SK-N-SH treated with all-trans-retinoic acid at 6 μM for 48 hours (cell line): Measurements from ENCODE around the gene RHBDD1.

Source experiments
- ATAC-seq: fragments of 200-7000 bp; cut with Tn5 transposase; 3 replicates; pipeline ENCODE4 v1.9.1; 2020; ENCODE audit warnings: mild to moderate bottlenecking, moderate library complexity
- ARNTL ChIP-seq: fragments of 450-650 bp; formaldehyde crosslinking; IDR thresholded peaks from 2 replicates; pipeline ENCODE4 v1.5.0; 2020; ENCODE audit warnings: low read depth, mild to moderate bottlenecking, moderate library complexity, borderline replicate concordance
- CSDC2 ChIP-seq: fragments of 250-450 bp; sonication (Bioruptor Pico); IDR thresholded peaks from 2 replicates; pipeline ENCODE4 v1.5.0; 2020; ENCODE audit warnings: mild to moderate bottlenecking, moderate library complexity
- ESRRG ChIP-seq: fragments of 250-450 bp; sonication (Bioruptor Pico); IDR thresholded peaks from 2 replicates; pipeline ENCODE4 v1.6.1; 2021; ENCODE audit warnings: mild to moderate bottlenecking
- GLIS3 ChIP-seq: fragments of 250-450 bp; sonication (Bioruptor Pico); IDR thresholded peaks from 2 replicates; pipeline ENCODE4 v1.5.0; 2020; ENCODE audit warnings: mild to moderate bottlenecking, moderate library complexity
- ISL1 ChIP-seq: fragments of 250-450 bp; sonication (Bioruptor Pico); IDR thresholded peaks from 2 replicates; pipeline ENCODE4 v2.1.2; 2022; ENCODE audit warnings: mild to moderate bottlenecking, moderate library complexity
- OSR1 ChIP-seq: fragments of 250-450 bp; sonication (Bioruptor Pico); IDR thresholded peaks from 2 replicates; pipeline ENCODE4 v1.8.0; 2022; ENCODE audit warnings: moderate library complexity, mild to moderate bottlenecking, inconsistent platforms
- PPARA ChIP-seq: fragments of 250-450 bp; sonication (Bioruptor Pico); IDR thresholded peaks from 2 replicates; pipeline ENCODE4 v1.5.0; 2020; ENCODE audit warnings: mild to moderate bottlenecking, borderline replicate concordance
- RARB ChIP-seq: fragments of 250-450 bp; sonication (Bioruptor Pico); IDR thresholded peaks from 2 replicates; pipeline ENCODE4 v1.8.0; 2021; ENCODE audit warnings: mild to moderate bottlenecking, moderate library complexity
- SNAI2 ChIP-seq: fragments of 250-450 bp; sonication (Bioruptor Pico); IDR thresholded peaks from 2 replicates; pipeline ENCODE4 v1.5.0; 2020; ENCODE audit warnings: mild to moderate bottlenecking, moderate library complexity
- TCF4 ChIP-seq: fragments of 250-450 bp; sonication (Bioruptor Pico); IDR thresholded peaks from 2 replicates; pipeline ENCODE4 v1.8.0; 2021; ENCODE audit warnings: mild to moderate bottlenecking, moderate library complexity, borderline replicate concordance
- TOX ChIP-seq: fragments of 250-450 bp; sonication (Bioruptor Pico); IDR thresholded peaks from 2 replicates; pipeline ENCODE4 v1.8.0; 2021; ENCODE audit warnings: mild to moderate bottlenecking, moderate library complexity, borderline replicate concordance
- ZC3H10 ChIP-seq: fragments of 250-450 bp; sonication (Bioruptor Pico); IDR thresholded peaks from 2 replicates; pipeline ENCODE4 v1.5.1; 2021; ENCODE audit warnings: mild to moderate bottlenecking, moderate library complexity
- ZFP3 ChIP-seq: fragments of 250-450 bp; sonication (Bioruptor Pico); IDR thresholded peaks from 2 replicates; pipeline ENCODE4 v1.5.0; 2020; ENCODE audit warnings: mild to moderate bottlenecking, moderate library complexity
- ZFP30 ChIP-seq: fragments of 450-650 bp; formaldehyde crosslinking; IDR thresholded peaks from 2 replicates; pipeline ENCODE4 v1.5.0; 2022; ENCODE audit warnings: mild to moderate bottlenecking, moderate library complexity
- ZNF565 ChIP-seq: fragments of 450-650 bp; formaldehyde crosslinking; conservative IDR thresholded peaks from 2 replicates; pipeline ENCODE4 v1.5.0; 2020; ENCODE audit warnings: low read depth, mild to moderate bottlenecking, moderate library complexity
- ZNF70 ChIP-seq: fragments of 450-650 bp; formaldehyde crosslinking; IDR thresholded peaks from 2 replicates; pipeline ENCODE4 v1.5.0; 2020; ENCODE audit warnings: mild to moderate bottlenecking, moderate library complexity
- ZNF8 ChIP-seq: fragments of 450-650 bp; formaldehyde crosslinking; IDR thresholded peaks from 2 replicates; pipeline ENCODE4 v1.5.0; 2020; ENCODE audit warnings: mild to moderate bottlenecking, moderate library complexity
- TF ChIP-seq, protein P1 (sequence below): fragments of 250-450 bp; sonication (Bioruptor Pico); IDR thresholded peaks from 2 replicates; pipeline ENCODE4 v1.5.1; 2021; ENCODE audit warnings: mild to moderate bottlenecking, moderate library complexity
- TF ChIP-seq, protein P2 (sequence below): fragments of 250-450 bp; sonication (Bioruptor Pico); IDR thresholded peaks from 2 replicates; pipeline ENCODE4 v1.5.1; 2020; ENCODE audit warnings: low read depth, mild to moderate bottlenecking, moderate library complexity
- TF ChIP-seq, protein P3 (sequence below): fragments of 250-450 bp; sonication (Bioruptor Pico); IDR thresholded peaks from 2 replicates; pipeline ENCODE4 v1.8.0; 2021; ENCODE audit warnings: low read depth, mild to moderate bottlenecking, moderate library complexity, borderline replicate concordance
- TF ChIP-seq, protein P4 (sequence below): fragments of 250-450 bp; sonication (Bioruptor Pico); IDR thresholded peaks from 2 replicates; pipeline ENCODE4 v1.8.0; 2020; ENCODE audit warnings: mild to moderate bottlenecking, moderate library complexity, borderline replicate concordance

Gene RHBDD1

DNA sequence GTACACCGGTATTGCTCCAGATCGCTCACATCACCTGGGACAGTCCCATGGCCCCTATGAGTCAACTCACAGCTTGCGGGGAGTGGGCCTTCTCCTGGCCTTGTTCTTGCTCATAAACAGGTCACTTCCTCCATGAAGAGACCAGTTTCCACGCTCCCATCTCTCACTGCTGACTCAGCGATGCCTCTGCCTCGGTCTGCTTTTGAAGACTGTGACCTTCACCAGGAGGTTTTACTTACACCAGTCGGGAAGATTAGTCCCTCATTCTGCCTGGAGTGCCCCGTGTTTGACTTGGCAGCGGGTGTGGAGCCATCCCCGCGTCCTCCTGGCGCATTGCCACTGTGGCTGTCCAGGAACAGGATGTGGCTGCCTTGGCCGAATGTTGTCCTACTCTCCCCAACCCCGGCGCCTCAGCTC lies 159.8 kb downstream of the RHBDD1 start:
- TF ChIP-seq, protein P1, sequence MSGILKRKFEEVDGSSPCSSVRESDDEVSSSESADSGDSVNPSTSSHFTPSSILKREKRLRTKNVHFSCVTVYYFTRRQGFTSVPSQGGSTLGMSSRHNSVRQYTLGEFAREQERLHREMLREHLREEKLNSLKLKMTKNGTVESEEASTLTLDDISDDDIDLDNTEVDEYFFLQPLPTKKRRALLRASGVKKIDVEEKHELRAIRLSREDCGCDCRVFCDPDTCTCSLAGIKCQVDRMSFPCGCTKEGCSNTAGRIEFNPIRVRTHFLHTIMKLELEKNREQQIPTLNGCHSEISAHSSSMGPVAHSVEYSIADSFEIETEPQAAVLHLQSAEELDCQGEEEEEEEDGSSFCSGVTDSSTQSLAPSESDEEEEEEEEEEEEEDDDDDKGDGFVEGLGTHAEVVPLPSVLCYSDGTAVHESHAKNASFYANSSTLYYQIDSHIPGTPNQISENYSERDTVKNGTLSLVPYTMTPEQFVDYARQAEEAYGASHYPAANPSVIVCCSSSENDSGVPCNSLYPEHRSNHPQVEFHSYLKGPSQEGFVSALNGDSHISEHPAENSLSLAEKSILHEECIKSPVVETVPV = no peak
- TF ChIP-seq ZFP3 (CRISPR knock-in tag) (no peak), ZNF70 (CRISPR knock-in tag) (no peak), RARB (no peak), ZNF8 (CRISPR knock-in tag) (no peak), SNAI2 (no peak), ZC3H10 (CRISPR knock-in tag) (no peak), CSDC2 (CRISPR knock-in tag) (no peak), TOX (CRISPR knock-in tag) (no peak), OSR1 (CRISPR knock-in tag) (no peak), ARNTL (CRISPR knock-in tag) (no peak), ZFP30 (CRISPR knock-in tag) (no peak), ISL1 (no peak), ESRRG (CRISPR knock-in tag) (no peak), PPARA (CRISPR knock-in tag) (no peak), ZNF565 (CRISPR knock-in tag) (no peak), GLIS3 (no peak)
- TF ChIP-seq, protein P2, sequence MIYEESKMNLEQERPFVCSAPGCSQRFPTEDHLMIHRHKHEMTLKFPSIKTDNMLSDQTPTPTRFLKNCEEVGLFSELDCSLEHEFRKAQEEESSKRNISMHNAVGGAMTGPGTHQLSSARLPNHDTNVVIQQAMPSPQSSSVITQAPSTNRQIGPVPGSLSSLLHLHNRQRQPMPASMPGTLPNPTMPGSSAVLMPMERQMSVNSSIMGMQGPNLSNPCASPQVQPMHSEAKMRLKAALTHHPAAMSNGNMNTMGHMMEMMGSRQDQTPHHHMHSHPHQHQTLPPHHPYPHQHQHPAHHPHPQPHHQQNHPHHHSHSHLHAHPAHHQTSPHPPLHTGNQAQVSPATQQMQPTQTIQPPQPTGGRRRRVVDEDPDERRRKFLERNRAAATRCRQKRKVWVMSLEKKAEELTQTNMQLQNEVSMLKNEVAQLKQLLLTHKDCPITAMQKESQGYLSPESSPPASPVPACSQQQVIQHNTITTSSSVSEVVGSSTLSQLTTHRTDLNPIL (CRISPR knock-in tag) = no peak
- TF ChIP-seq, protein P3, sequence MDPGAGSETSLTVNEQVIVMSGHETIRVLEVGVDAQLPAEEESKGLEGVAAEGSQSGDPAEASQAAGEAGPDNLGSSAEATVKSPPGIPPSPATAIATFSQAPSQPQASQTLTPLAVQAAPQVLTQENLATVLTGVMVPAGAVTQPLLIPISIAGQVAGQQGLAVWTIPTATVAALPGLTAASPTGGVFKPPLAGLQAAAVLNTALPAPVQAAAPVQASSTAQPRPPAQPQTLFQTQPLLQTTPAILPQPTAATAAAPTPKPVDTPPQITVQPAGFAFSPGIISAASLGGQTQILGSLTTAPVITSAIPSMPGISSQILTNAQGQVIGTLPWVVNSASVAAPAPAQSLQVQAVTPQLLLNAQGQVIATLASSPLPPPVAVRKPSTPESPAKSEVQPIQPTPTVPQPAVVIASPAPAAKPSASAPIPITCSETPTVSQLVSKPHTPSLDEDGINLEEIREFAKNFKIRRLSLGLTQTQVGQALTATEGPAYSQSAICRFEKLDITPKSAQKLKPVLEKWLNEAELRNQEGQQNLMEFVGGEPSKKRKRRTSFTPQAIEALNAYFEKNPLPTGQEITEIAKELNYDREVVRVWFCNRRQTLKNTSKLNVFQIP (CRISPR knock-in tag) = no peak
- TF ChIP-seq, protein P4, sequence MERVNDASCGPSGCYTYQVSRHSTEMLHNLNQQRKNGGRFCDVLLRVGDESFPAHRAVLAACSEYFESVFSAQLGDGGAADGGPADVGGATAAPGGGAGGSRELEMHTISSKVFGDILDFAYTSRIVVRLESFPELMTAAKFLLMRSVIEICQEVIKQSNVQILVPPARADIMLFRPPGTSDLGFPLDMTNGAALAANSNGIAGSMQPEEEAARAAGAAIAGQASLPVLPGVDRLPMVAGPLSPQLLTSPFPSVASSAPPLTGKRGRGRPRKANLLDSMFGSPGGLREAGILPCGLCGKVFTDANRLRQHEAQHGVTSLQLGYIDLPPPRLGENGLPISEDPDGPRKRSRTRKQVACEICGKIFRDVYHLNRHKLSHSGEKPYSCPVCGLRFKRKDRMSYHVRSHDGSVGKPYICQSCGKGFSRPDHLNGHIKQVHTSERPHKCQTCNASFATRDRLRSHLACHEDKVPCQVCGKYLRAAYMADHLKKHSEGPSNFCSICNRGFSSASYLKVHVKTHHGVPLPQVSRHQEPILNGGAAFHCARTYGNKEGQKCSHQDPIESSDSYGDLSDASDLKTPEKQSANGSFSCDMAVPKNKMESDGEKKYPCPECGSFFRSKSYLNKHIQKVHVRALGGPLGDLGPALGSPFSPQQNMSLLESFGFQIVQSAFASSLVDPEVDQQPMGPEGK (CRISPR knock-in tag) = no peak
- TF ChIP-seq, all 23 proteins: peak for 0
- ATAC-seq = peak; percentile 93

DNA sequence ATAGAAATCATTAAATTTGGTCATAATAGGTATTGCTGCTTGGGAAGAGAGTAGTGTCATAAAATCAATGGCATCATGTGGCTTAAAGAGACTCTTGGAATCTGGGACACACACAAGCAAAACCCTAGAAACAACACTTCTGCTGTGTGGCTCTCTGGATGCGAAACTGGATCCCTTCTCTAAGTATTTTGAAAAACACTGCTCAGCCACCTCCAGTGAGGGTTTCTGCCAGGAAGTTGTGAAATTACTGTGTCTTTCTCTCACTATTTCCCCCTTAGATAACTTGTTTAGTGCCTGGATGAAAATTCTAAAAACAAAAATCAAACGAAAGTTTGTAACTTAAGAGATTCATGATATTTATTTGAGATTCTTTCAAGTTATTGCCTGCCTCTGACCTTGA lies 163.8 kb downstream of the RHBDD1 start:
- no peak for ATAC-seq
- TF ChIP-seq, protein P2 (CRISPR knock-in tag) = no peak
- TF ChIP-seq TOX (CRISPR knock-in tag) (no peak), TCF4 (CRISPR knock-in tag) (no peak), ZNF70 (CRISPR knock-in tag) (no peak), ISL1 (no peak), PPARA (CRISPR knock-in tag) (no peak), ESRRG (CRISPR knock-in tag) (no peak), SNAI2 (no peak), CSDC2 (CRISPR knock-in tag) (no peak), ZNF565 (CRISPR knock-in tag) (no peak)
- TF ChIP-seq, protein P3 (CRISPR knock-in tag) = no peak

DNA sequence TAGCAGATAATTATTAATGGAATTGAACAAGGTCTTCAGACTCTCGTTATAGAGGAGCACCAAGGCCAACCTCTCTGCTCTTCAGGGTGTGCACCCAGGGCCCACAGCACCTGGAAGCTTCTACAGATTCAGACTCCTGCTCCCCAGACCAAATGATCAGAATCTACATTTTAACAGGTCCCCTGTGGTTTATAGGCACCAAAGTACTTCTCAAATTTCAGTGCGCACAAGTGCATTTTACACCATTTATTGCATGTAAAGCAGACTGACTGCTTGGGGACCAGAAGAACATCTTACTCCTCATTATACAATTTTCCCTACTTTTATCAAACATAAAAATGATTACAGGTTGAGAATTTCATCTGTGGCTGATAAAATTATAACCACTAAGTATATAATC lies 164.3 kb downstream of the RHBDD1 start:
- no peak for ATAC-seq
- TF ChIP-seq TOX (CRISPR knock-in tag) (no peak), ZNF565 (CRISPR knock-in tag) (no peak)
